ENCODE results near the gene ARFGAP2. TPM values are rescaled to one million over a fixed set of nuclear protein-coding genes. Genes with fewer than 3 reads are reported as not detected.

ARFGAP2 gene
- polyA plus RNA-seq, 1 of the 3 experiments (the other 2 are of a cell fraction), result 52.5 TPM

- TF ChIP-seq USF2 (IDR thresholded peaks at IDR 0.05; ENCODE audit: borderline replicate concordance, low read depth, low read length) (no peak), NFIC (IDR thresholded peaks at IDR 0.05; ENCODE audit: borderline replicate concordance) (no peak), RFX5 (IDR thresholded peaks at IDR 0.05; ENCODE audit: low read length) (no peak)
These were observed 49.5 kb downstream of the ARFGAP2 start (continued) for GRCh38 chr11:47127213-47127612.

- H3K27me3 ChIP-seq (ENCODE audit: insufficient read depth), result no peaks in the 10 kb centered on the region
- WGBS (ENCODE audit: low lambda C conversion rate), result 64% methylated on average over 7 of the region's 7 CpGs
- H3K4me3 ChIP-seq (ENCODE audit: low read depth in 2 of 2, low read length in 1 of 2), result 0 out of 4 replicates have a peak overlapping the region, but pooled peaks of 1 of the 2 experiments have one; percentile 15
- peaks cover 0 to 27% of the 10 kb centered on the region in 2 experiments; a peak in 3 of 4 replicates for H3K4me1 ChIP-seq (ENCODE audit: control insufficient read depth in 1 of 2, insufficient read depth in 2 of 2, low read depth in 1 of 2, low read length in 1 of 2)
- H3K27ac ChIP-seq (ENCODE audit: low read depth in 2 of 2, low read length in 1 of 2), result peak overlapping the region; percentile 56 to 98
- H3K4me2 ChIP-seq, result peak overlapping the region; percentile 48; the same call in 1 of the 2 replicates
- H3K36me3 ChIP-seq (replicated peaks in 1 of 2; ENCODE audit: control insufficient read depth in 1 of 2, insufficient read depth in 2 of 2, low read length in 1 of 2), result no peaks in the 10 kb centered on the region
- H3K79me2 ChIP-seq (ENCODE audit: insufficient read depth), result no peaks in the 10 kb centered on the region
- H4K20me1 ChIP-seq (ENCODE audit: insufficient read depth), result no peaks in the 10 kb centered on the region
- TF ChIP-seq IRF3 (IDR thresholded peaks at IDR 0.05; ENCODE audit: low read depth, low read length), result no peak
- TF ChIP-seq POLR2AphosphoS5 (IDR thresholded peaks at IDR 0.05; ENCODE audit: low read depth, low read length), result no peak
- no peak for TF ChIP-seq JUND (IDR thresholded peaks at IDR 0.05)
- TF ChIP-seq USF2 (IDR thresholded peaks at IDR 0.05; ENCODE audit: borderline replicate concordance, low read depth, low read length), result no peak
- no peak for TF ChIP-seq TAF1 (IDR thresholded peaks at IDR 0.05; ENCODE audit: borderline replicate concordance, low read depth, low read length)
- no peak for TF ChIP-seq EZH2phosphoT487 (IDR thresholded peaks at IDR 0.05; ENCODE audit: borderline replicate concordance, low read depth)
- no peak for TF ChIP-seq ZBTB33 (IDR thresholded peaks at IDR 0.05; ENCODE audit: borderline replicate concordance, low read depth)
- TF ChIP-seq RXRA (IDR thresholded peaks at IDR 0.05; ENCODE audit: borderline replicate concordance, low read depth), result no peak
- TF ChIP-seq TCF12 (IDR thresholded peaks at IDR 0.05), result no peak
- no peak for TF ChIP-seq REST (IDR thresholded peaks at IDR 0.05; ENCODE audit: low read depth, low read length)
- TF ChIP-seq EP300 (IDR thresholded peaks at IDR 0.05; ENCODE audit: borderline replicate concordance in 1 of 2, low read depth in 1 of 2, low read length in 1 of 2), result no peak
- TF ChIP-seq RCOR1 (IDR thresholded peaks at IDR 0.05; ENCODE audit: low read length), result no peak
- TF ChIP-seq USF1 (IDR thresholded peaks at IDR 0.05; ENCODE audit: borderline replicate concordance, low read depth), result no peak
- TF ChIP-seq NFIC (IDR thresholded peaks at IDR 0.05; ENCODE audit: borderline replicate concordance), result no peak
- TF ChIP-seq NRF1 (IDR thresholded peaks at IDR 0.05; ENCODE audit: low read depth, low read length), result no peak
- TF ChIP-seq SMC3 (IDR thresholded peaks at IDR 0.05; ENCODE audit: low read depth, low read length), result no peak
- ChIA-PET POLR2A (no interaction called here), CTCF (no interaction called here)
- no peak for DNase-seq
- H3K9me2 ChIP-seq, result no peaks in the 10 kb centered on the region
- H2AFZ ChIP-seq (ENCODE audit: low read depth), result peak overlapping the region; percentile 47
- peaks cover 27% of the 10 kb centered on the region for H3F3A ChIP-seq (replicated peaks; ENCODE audit: insufficient read depth)
- no peaks in the 10 kb centered on the region for H3K9me3 ChIP-seq
- peak overlapping the region; percentile 54; the same call in 1 of the 2 replicates for H3K9ac ChIP-seq
These were observed 51.6 kb downstream of the ARFGAP2 start for GRCh38 chr11:47125083-47125482.

Measured in SK-N-SH (cell line).